Skeletal muscle cell (primary cell): ENCODE measurements around the gene RRBP1.

ENCODE experiments used
- DNase-seq: peaks from one replicate; pipeline ENCODE4 v3.0.0-alpha.2; 2010; ENCODE audit warnings: low read depth
- H3K4me3 ChIP-seq: 2 replicates; pipeline ENCODE4 v1.5.1; 2011; ENCODE audit warnings: low read depth, mild to moderate bottlenecking, control low read depth, low read length, moderate library complexity

RRBP1 gene

GRCh38 chr20:17568045-17568788 is 113.8 kb downstream of the RRBP1 start:
- peak overlapping the region; percentile 92 for H3K4me3 ChIP-seq

GRCh38 chr20:17566345-17566744 is 115.7 kb downstream of the RRBP1 start:
- no peak overlapping the region for H3K4me3 ChIP-seq
- DNase-seq, result no peak

More at GRCh38 chr20:17568045-17568788, 113.8 kb downstream of the RRBP1 start:
- no peak for DNase-seq

- no peak overlapping the region for H3K4me3 ChIP-seq
- no peak for DNase-seq
These were observed 116.7 kb downstream of the RRBP1 start for GRCh38 chr20:17565169-17565845.
